IMR-90 (cell line): ENCODE data around the gene MYO10. TPM values are rescaled to one million over a fixed set of nuclear protein-coding genes. Genes with fewer than 3 reads are reported as not detected.
A peak's percentile ranks its signal among the peaks of the same experiment; 100 is the strongest.

ENCODE experiments used
- ATAC-seq: fragments of 200-7000 bp; cut with Tn5 transposase; 2 replicates; pipeline ENCODE4 v1.9.1; 2020; ENCODE audit warnings: low read depth, mild to moderate bottlenecking, moderate library complexity
- BruUV-seq: library from RNA; stranded (reverse); fragments of 400-500 nt; replicated peaks from 2 replicates; lab custom pipeline; 2021; lab: Mats Ljungman, UMichigan
- CTCF ChIA-PET: fragments of 300-600 bp; formaldehyde crosslinking; extraction: SDS; loops from one replicate; lab custom pipeline; 2021; ENCODE audit warnings: antibody characterized with exemption; lab: Yijun Ruan, JAX
- POLR2A ChIA-PET: fragments of 300-600 bp; sonication (Branson Sonifier 250); formaldehyde crosslinking; loops from one replicate; lab custom pipeline; 2022; ENCODE audit warnings: antibody characterized with exemption; ENCODE audit not compliant: unreplicated experiment; lab: Charles Lee
- DNase-seq: peaks from one replicate; pipeline ENCODE4 v3.0.0; 2013
- H2AFZ ChIP-seq: replicated peaks from 2 replicates; pipeline ENCODE3; 2013; ENCODE audit warnings: low read length, mild to moderate bottlenecking; ENCODE audit not compliant: poor library complexity
- H2AK5ac ChIP-seq: 2 replicates; pipeline ENCODE4 v1.6.1; 2013; ENCODE audit warnings: low read depth, low read length, inconsistent platforms
- H2AK9ac ChIP-seq: replicated peaks from 2 replicates; pipeline ENCODE3; 2013; ENCODE audit warnings: mild to moderate bottlenecking, low read depth, low read length, moderate library complexity; ENCODE audit not compliant: poor library complexity
- H2BK120ac ChIP-seq: 2 replicates; pipeline ENCODE4 v1.6.1; 2013; ENCODE audit warnings: low read depth, low read length, inconsistent platforms
- H2BK15ac ChIP-seq: 3 replicates; pipeline ENCODE4 v1.6.1; 2013; ENCODE audit warnings: low read depth, low read length, inconsistent platforms
- H2BK20ac ChIP-seq: 2 replicates; pipeline ENCODE4 v1.6.1; 2013; ENCODE audit warnings: low read depth, mild to moderate bottlenecking, inconsistent platforms, low read length, moderate library complexity
- H2BK5ac ChIP-seq: 2 replicates; pipeline ENCODE4 v1.6.1; 2013; ENCODE audit warnings: mild to moderate bottlenecking, low read depth, low read length, inconsistent platforms; ENCODE audit not compliant: poor library complexity, severe bottlenecking
- H3K14ac ChIP-seq: replicated peaks from 2 replicates; pipeline ENCODE4 v1.6.1; 2013; ENCODE audit warnings: low read depth, low read length, inconsistent platforms
- H3K18ac ChIP-seq: 2 replicates; pipeline ENCODE4 v1.6.1; 2013; ENCODE audit warnings: low read depth, low read length, control low read depth
- H3K23ac ChIP-seq: 2 replicates; pipeline ENCODE4 v1.6.1; 2013; ENCODE audit warnings: low read depth, low read length, inconsistent platforms
- H3K27ac ChIP-seq: 2 replicates; pipeline ENCODE4 v1.5.1; 2013; ENCODE audit warnings: mild to moderate bottlenecking, control low read depth, low read length; ENCODE audit not compliant: insufficient read depth
- H3K27me3 ChIP-seq: 2 replicates; pipeline ENCODE4 v1.6.1; 2013; ENCODE audit warnings: low read length; ENCODE audit not compliant: control insufficient read depth, insufficient read depth
- H3K36me3 ChIP-seq: 2 replicates; pipeline ENCODE4 v1.6.1; 2013; ENCODE audit warnings: low read length, mixed read lengths; ENCODE audit not compliant: control insufficient read depth, insufficient read depth
- H3K4ac ChIP-seq: 2 replicates; pipeline ENCODE4 v1.6.1; 2013; ENCODE audit warnings: low read depth, low read length, inconsistent platforms
- H3K4me1 ChIP-seq: 2 replicates; pipeline ENCODE4 v1.6.1; 2013; ENCODE audit warnings: low read length, mixed read lengths; ENCODE audit not compliant: control insufficient read depth, insufficient read depth
- H3K4me2 ChIP-seq: 2 replicates; pipeline ENCODE4 v1.6.1; 2013; ENCODE audit warnings: low read depth, mild to moderate bottlenecking, control low read depth, low read length, moderate library complexity
- H3K4me3 ChIP-seq: 2 replicates; pipeline ENCODE4 v1.5.1; 2013; ENCODE audit warnings: low read depth, mild to moderate bottlenecking, control low read depth, low read length, moderate library complexity; ENCODE audit not compliant: insufficient read depth
- H3K56ac ChIP-seq: 2 replicates; pipeline ENCODE4 v1.6.1; 2013; ENCODE audit warnings: low read length, inconsistent platforms; ENCODE audit not compliant: insufficient read depth; ENCODE audit errors: extremely low read depth
- H3K79me1 ChIP-seq, 2 experiments: 2 replicates each; pipeline ENCODE4 v1.6.1; 2013; ENCODE audit warnings: low read length in 2 of 2, inconsistent platforms in 1 of 2, low read depth in 1 of 2
- H3K9ac ChIP-seq: 2 replicates; pipeline ENCODE4 v1.6.1; 2013; ENCODE audit warnings: low read depth, low read length, control low read depth
- H3K9me1 ChIP-seq: 2 replicates; pipeline ENCODE4 v1.6.1; 2013; ENCODE audit warnings: low read length, inconsistent platforms; ENCODE audit not compliant: insufficient read depth
- H3K9me3 ChIP-seq: 2 replicates; pipeline ENCODE4 v1.6.1; 2013; ENCODE audit warnings: low read length; ENCODE audit not compliant: control insufficient read depth, insufficient read depth
- H4K20me1 ChIP-seq: 2 replicates; pipeline ENCODE4 v1.6.1; 2013; ENCODE audit warnings: low read length, inconsistent platforms; ENCODE audit not compliant: insufficient read depth
- H4K5ac ChIP-seq: 2 replicates; pipeline ENCODE4 v1.6.1; 2013; ENCODE audit warnings: mild to moderate bottlenecking, low read depth, low read length, control low read depth
- H4K8ac ChIP-seq, 2 experiments: 2 replicates each; pipeline ENCODE4 v1.6.1; 2013; ENCODE audit warnings: low read depth in 2 of 2, low read length in 2 of 2, control low read depth in 1 of 2, inconsistent platforms in 1 of 2
- H4K91ac ChIP-seq: 2 replicates; pipeline ENCODE4 v1.6.1; 2013; ENCODE audit warnings: low read depth, low read length, inconsistent platforms; ENCODE audit not compliant: insufficient read depth
- BHLHE40 ChIP-seq: fragments of 150-350 bp; IDR thresholded peaks from 2 replicates; pipeline ENCODE4 v1.6.1; 2016; ENCODE audit warnings: mild to moderate bottlenecking, low read depth, low read length
- CEBPB ChIP-seq: IDR thresholded peaks from 2 replicates; pipeline ENCODE4 v1.6.1; 2012; ENCODE audit warnings: low read depth, low read length, improper control_type of control experiment
- CHD1 ChIP-seq: IDR thresholded peaks from 2 replicates; pipeline ENCODE4 v1.6.1; 2012; ENCODE audit warnings: low read depth, low read length, improper control_type of control experiment
- CTCF ChIP-seq: conservative IDR thresholded peaks from 2 replicates; pipeline ENCODE4 v1.5.1; 2012; ENCODE audit warnings: mild to moderate bottlenecking, low read depth, low read length, improper control_type of control experiment
- ELK1 ChIP-seq: fragments of 150-350 bp; IDR thresholded peaks from 2 replicates; pipeline ENCODE4 v1.6.1; 2016; ENCODE audit warnings: low read depth, mild to moderate bottlenecking, low read length, moderate library complexity, borderline replicate concordance
- FOS ChIP-seq: fragments of 150-350 bp; IDR thresholded peaks from 2 replicates; pipeline ENCODE4 v1.6.1; 2016; ENCODE audit warnings: low read depth, low read length
- MAFK ChIP-seq: IDR thresholded peaks from 2 replicates; pipeline ENCODE4 v1.6.1; 2012; ENCODE audit warnings: low read depth, low read length, improper control_type of control experiment
- MAZ ChIP-seq: IDR thresholded peaks from 2 replicates; pipeline ENCODE4 v1.6.1; 2012; ENCODE audit warnings: low read depth, mild to moderate bottlenecking, low read length, improper control_type of control experiment, moderate library complexity, borderline replicate concordance
- MXI1 ChIP-seq: IDR thresholded peaks from 2 replicates; pipeline ENCODE4 v1.6.1; 2012; ENCODE audit warnings: low read depth, mild to moderate bottlenecking, low read length, moderate library complexity, borderline replicate concordance
- NFE2L2 ChIP-seq: fragments of 150-350 bp; IDR thresholded peaks from 2 replicates; pipeline ENCODE4 v1.6.1; 2016; ENCODE audit warnings: low read depth, mild to moderate bottlenecking, low read length
- POLR2A ChIP-seq: IDR thresholded peaks from 2 replicates; pipeline ENCODE4 v1.6.1; 2012; ENCODE audit warnings: mild to moderate bottlenecking, low read depth, low read length
- RAD21 ChIP-seq: IDR thresholded peaks from 2 replicates; pipeline ENCODE4 v1.6.1; 2012; ENCODE audit warnings: low read length, improper control_type of control experiment
- RCOR1 ChIP-seq: IDR thresholded peaks from 2 replicates; pipeline ENCODE4 v1.6.1; 2012; ENCODE audit warnings: mild to moderate bottlenecking, low read length, improper control_type of control experiment; ENCODE audit not compliant: insufficient replicate concordance
- RFX5 ChIP-seq: IDR thresholded peaks from 2 replicates; pipeline ENCODE4 v1.8.0; 2012; ENCODE audit warnings: low read depth, mild to moderate bottlenecking, low read length, moderate library complexity
- SMC3 ChIP-seq: fragments of 150-350 bp; IDR thresholded peaks from 2 replicates; pipeline ENCODE4 v1.6.1; 2016; ENCODE audit warnings: low read depth, mild to moderate bottlenecking, antibody characterized with exemption, low read length, moderate library complexity
- USF2 ChIP-seq: fragments of 150-350 bp; IDR thresholded peaks from 2 replicates; pipeline ENCODE4 v1.6.1; 2017; ENCODE audit warnings: mild to moderate bottlenecking, antibody characterized with exemption, low read length, low read depth
- WGBS, 2 experiments: methylation state at CpG; one replicate each; pipeline versions ENCODE4 v1.1.5 to v1.1.7; 2013; ENCODE audit warnings: missing lambda C conversion rate in 2 of 2; ENCODE audit not compliant: insufficient read length in 1 of 2; ENCODE audit errors: extremely low coverage in 2 of 2; 5-methylcytosine and 5-hydroxymethylcytosine counted together
- dilution Hi-C: fragments of 300-500 bp; cut with HindIII; formaldehyde crosslinking; loops from one replicate; pipeline ENCODE4 v1.14.3; 2018; ENCODE audit warnings: low sequenced_read_pairs; ENCODE audit not compliant: unreplicated experiment
- in situ Hi-C: fragments of 300-500 bp; cut with MboI; formaldehyde crosslinking; loops from 3 replicates; pipeline ENCODE4 v1.14.3; 2019; ENCODE audit warnings: low sequenced_read_pairs, inconsistent platforms, mixed read lengths
- intact Hi-C: fragments of 100-400 bp; cut with micrococcal nuclease; formaldehyde crosslinking; loops from 2 replicates; pipeline ENCODE4 v1.10.0; 2022
- polyA plus RNA-seq, 3 experiments: library from polyadenylated mRNA; depleted of rRNA; stranded (reverse); fragments of >200 nt; gene quantifications; 2 replicates each; pipeline ENCODE4 v1.2.3, GENCODE V29; 2012; ENCODE audit warnings: low replicate concordance in 1 of 3
- total RNA-seq: library from RNA; depleted of rRNA; stranded (reverse); fragments of >200 nt; gene quantifications from 2 replicates; pipeline ENCODE4 v1.2.3, GENCODE V29; 2012

Gene MYO10
- total and polyA plus RNA-seq, 2 of the 4 experiments (the other 2 are of a cell fraction), result 39.9 to 115 TPM

GRCh38 chr5:16713386-16713928 is 222.6 kb downstream of the MYO10 start:
- intact Hi-C loops (no loop called here), in situ Hi-C loops (no loop called here)
- H3K4ac ChIP-seq, result no peak overlapping the region; the same call in 1 of the 2 replicates

More at GRCh38 chr5:16713386-16713928, 222.6 kb downstream of the MYO10 start:
- Histone ChIP-seq H4K20me1 (peaks cover 45% of the 10 kb centered on the region), H4K8ac (peak overlapping the region in 1 of 2 experiments; percentile 34; a peak in 1 of 4 replicates), H3K9me3 (no peaks in the 10 kb centered on the region), H3K79me1 (peaks cover 25 to 70% of the 10 kb centered on the region in 2 experiments), H2BK20ac (no peak overlapping the region; the same call in 1 of the 2 replicates), H2BK5ac (no peak overlapping the region), H3K14ac (no peak overlapping the region; the same call in 1 of the 2 replicates), H3K56ac (no peak overlapping the region), H2AK9ac (peak overlapping the region; percentile 37), H3K9me1 (peaks cover 20% of the 10 kb centered on the region), H3K4me2 (no peak overlapping the region; the same call in 1 of the 2 replicates), H3K4me3 (no peak overlapping the region), H4K5ac (no peak overlapping the region; the same call in 1 of the 2 replicates), H3K27me3 (no peaks in the 10 kb centered on the region), H3K9ac (no peak overlapping the region), H4K91ac (no peak overlapping the region), H3K4me1 (peaks cover 10% of the 10 kb centered on the region), H2AFZ (peak overlapping the region; percentile 59), H2AK5ac (no peak overlapping the region), H3K27ac (peak overlapping the region; percentile 2; the same call in 1 of the 2 replicates), H2BK15ac (no peak overlapping the region), H2BK120ac (no peak overlapping the region), H3K23ac (peak overlapping the region; percentile 37; the same call in 1 of the 2 replicates), H3K36me3 (peaks cover 25% of the 10 kb centered on the region), H3K18ac (no peak overlapping the region)
- BruUV-seq, result TSS peak; percentile 4
- no CpG with 5 or more reads among the region's 14 CpGs for WGBS, 2 experiments
- TF ChIP-seq MAZ (no peak), FOS (no peak), POLR2A (no peak), CTCF (no peak), MAFK (no peak), ELK1 (no peak), SMC3 (no peak), USF2 (no peak), RAD21 (no peak), RFX5 (no peak), CEBPB (no peak), NFE2L2 (no peak), RCOR1 (no peak), BHLHE40 (no peak), CHD1 (no peak), MXI1 (no peak)
- POLR2A ChIA-PET, result no interaction called here
- ATAC-seq (peak; percentile 47), DNase-seq (peak; percentile 38)
- dilution Hi-C loops, result no loop called here
- CTCF ChIA-PET, result no interaction called here
